Measurements from ENCODE around the gene CTPS2. TPM values are rescaled to one million over a fixed set of nuclear protein-coding genes. Genes with fewer than 3 reads are reported as not detected.

CTPS2 gene
- total RNA-seq, 3 donors from 2014 or later, result 12.3 to 26.3 (median 21.0) TPM

GRCh38 chrX:16699389-16699788, 13.1 kb downstream of the CTPS2 start:
- DNase-seq (ENCODE audit: low spot score in 2 of 2), result no peak
- Histone ChIP-seq H3K4me3 (no peak overlapping the region), H3K9me3 (no peaks in the 10 kb centered on the region), H3K4me1 (no peaks in the 10 kb centered on the region), H3K27me3 (peaks cover 0 to 12% of the 10 kb centered on the region in 2 donors), H3K27ac (no peak overlapping the region), H3K36me3 (no peaks in the 10 kb centered on the region)
- intact Hi-C loops (cut with DNase I; ENCODE audit: low total_unique reads), result no loop called here
- TF ChIP-seq POLR2AphosphoS5 (IDR thresholded peaks at IDR 0.05), result no peak
- TF ChIP-seq, protein P1, sequence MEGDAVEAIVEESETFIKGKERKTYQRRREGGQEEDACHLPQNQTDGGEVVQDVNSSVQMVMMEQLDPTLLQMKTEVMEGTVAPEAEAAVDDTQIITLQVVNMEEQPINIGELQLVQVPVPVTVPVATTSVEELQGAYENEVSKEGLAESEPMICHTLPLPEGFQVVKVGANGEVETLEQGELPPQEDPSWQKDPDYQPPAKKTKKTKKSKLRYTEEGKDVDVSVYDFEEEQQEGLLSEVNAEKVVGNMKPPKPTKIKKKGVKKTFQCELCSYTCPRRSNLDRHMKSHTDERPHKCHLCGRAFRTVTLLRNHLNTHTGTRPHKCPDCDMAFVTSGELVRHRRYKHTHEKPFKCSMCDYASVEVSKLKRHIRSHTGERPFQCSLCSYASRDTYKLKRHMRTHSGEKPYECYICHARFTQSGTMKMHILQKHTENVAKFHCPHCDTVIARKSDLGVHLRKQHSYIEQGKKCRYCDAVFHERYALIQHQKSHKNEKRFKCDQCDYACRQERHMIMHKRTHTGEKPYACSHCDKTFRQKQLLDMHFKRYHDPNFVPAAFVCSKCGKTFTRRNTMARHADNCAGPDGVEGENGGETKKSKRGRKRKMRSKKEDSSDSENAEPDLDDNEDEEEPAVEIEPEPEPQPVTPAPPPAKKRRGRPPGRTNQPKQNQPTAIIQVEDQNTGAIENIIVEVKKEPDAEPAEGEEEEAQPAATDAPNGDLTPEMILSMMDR (IDR thresholded peaks at IDR 0.05), result no peak
- TF ChIP-seq POLR2A (IDR thresholded peaks at IDR 0.05), result no peak

DNA sequence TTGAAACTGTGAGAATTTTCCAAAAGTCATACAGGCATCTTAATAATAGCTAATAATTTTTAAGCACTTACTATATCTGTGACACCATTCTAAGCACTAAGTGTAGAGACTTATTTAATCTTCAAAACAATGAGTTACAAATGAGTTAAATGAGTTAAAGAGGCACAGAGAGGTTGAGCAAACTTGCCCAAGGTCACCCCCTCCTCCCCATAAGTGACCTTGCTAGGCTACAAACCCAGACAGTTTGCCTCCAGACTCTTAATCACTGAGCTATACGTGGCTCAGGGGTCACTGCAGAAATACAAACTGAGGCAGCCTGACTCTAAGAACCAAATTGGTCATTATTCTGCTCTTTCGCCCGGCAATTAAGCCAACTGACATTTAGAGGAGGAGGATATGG, 15.5 kb downstream of the CTPS2 start:
- intact Hi-C loops (cut with DNase I; ENCODE audit: low total_unique reads), result no loop called here
- TF ChIP-seq POLR2AphosphoS5 (IDR thresholded peaks at IDR 0.05) (no peak), POLR2A (IDR thresholded peaks at IDR 0.05) (no peak)
- TF ChIP-seq, protein P1 (IDR thresholded peaks at IDR 0.05), result no peak
- Histone ChIP-seq H3K9me3 (no peaks in the 10 kb centered on the region), H3K36me3 (no peaks in the 10 kb centered on the region), H3K4me1 (no peaks in the 10 kb centered on the region), H3K27me3 (peaks cover 0 to 16% of the 10 kb centered on the region in 2 donors), H3K27ac (no peak overlapping the region), H3K4me3 (no peak overlapping the region)
- no peak for DNase-seq (ENCODE audit: low spot score in 2 of 2)

DNA sequence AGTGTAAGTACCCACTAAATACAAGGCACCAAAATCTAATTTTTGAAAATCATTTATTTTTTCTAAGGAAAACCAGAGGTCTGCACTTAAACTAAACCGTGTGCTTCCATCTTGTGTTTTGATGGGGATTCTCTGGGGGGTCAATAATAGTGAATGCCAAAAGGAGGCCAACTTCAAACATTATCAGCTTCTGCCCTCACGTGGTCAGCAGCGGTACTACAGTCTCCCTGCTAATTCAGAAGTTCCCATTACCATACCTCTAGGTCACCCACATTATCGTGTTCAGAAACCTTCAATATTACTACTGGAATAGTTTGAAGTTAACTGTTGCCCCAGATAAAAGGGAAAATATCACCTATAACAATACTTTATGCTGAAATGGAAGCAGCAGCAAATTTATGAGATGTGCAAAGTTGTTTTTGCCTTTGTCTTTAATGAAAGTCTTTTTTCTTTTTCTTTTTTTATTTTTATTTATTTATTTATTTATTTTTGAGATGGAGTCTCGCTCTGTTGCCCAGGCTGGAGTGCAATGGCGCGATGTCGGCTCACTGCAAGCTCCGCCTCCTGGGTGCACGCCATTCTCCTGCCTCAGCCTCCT, 17.3 kb downstream of the CTPS2 start:
- Histone ChIP-seq H3K27ac (no peak overlapping the region), H3K9me3 (no peaks in the 10 kb centered on the region), H3K36me3 (no peaks in the 10 kb centered on the region), H3K4me1 (no peaks in the 10 kb centered on the region), H3K27me3 (peaks cover 0 to 16% of the 10 kb centered on the region in 2 donors), H3K4me3 (no peak overlapping the region)
- no peak for DNase-seq (ENCODE audit: low spot score in 2 of 2)
- intact Hi-C loops (cut with DNase I; ENCODE audit: low total_unique reads), result no loop called here
- TF ChIP-seq POLR2AphosphoS5 (IDR thresholded peaks at IDR 0.05) (no peak), POLR2A (IDR thresholded peaks at IDR 0.05) (no peak)
- TF ChIP-seq, protein P1 (IDR thresholded peaks at IDR 0.05), result peak; percentile 75 to 88 (median 76)

GRCh38 chrX:16687514-16687913, 25.0 kb downstream of the CTPS2 start:
- intact Hi-C loops (cut with DNase I; ENCODE audit: low total_unique reads), result no loop called here
- no peak overlapping the region for H3K27ac ChIP-seq
- DNase-seq (ENCODE audit: low spot score in 2 of 2), result no peak
- H3K4me3 ChIP-seq, result no peak overlapping the region
- TF ChIP-seq POLR2AphosphoS5 (IDR thresholded peaks at IDR 0.05) (no peak), POLR2A (IDR thresholded peaks at IDR 0.05) (no peak)
- TF ChIP-seq, protein P1 (IDR thresholded peaks at IDR 0.05), result no peak
- H3K4me1 ChIP-seq, result no peaks in the 10 kb centered on the region
- H3K36me3 ChIP-seq, result no peaks in the 10 kb centered on the region
- H3K9me3 ChIP-seq, result no peaks in the 10 kb centered on the region
- H3K27me3 ChIP-seq, result peaks cover 0 to 24% of the 10 kb centered on the region in 2 donors

DNA sequence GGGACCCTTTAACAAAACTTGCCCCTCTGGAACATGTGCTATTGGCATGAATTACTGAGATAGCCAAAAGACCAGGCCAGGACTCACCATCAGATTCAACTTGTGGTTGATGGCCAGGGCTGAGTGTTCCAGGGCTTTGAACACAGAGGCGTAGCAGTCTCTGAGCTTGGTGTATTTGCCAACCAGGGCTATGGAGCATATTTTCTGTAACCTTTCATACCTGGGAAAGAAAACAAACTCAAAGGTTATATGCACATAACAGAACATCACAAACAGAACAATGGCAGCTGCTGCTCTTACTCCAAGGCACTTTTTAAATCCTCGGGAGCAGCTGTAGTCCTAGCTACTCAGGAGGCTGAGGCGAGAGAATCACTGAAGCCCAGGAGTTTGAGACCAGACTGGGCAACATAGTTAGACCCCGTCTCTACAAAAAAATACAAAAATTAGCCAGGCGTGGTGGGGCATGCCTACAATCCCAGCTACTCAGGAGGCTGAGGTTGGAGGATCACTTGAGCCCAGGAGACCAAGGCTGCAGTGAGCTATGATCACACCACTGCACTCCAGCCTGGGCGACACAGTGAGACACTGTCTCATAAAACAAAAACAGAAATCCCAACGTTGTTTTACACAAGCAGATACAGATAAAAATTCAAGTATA, 29.3 kb downstream of the CTPS2 start:
- peaks cover 0 to 25% of the 10 kb centered on the region in 2 donors for H3K27me3 ChIP-seq
- no peak for DNase-seq (ENCODE audit: low spot score in 2 of 2)
- no peak for TF ChIP-seq POLR2A (IDR thresholded peaks at IDR 0.05)
- no peak for TF ChIP-seq POLR2AphosphoS5 (IDR thresholded peaks at IDR 0.05)
- no peaks in the 10 kb centered on the region for H3K9me3 ChIP-seq
- no peaks in the 10 kb centered on the region for H3K36me3 ChIP-seq
- no peaks in the 10 kb centered on the region for H3K4me1 ChIP-seq
- no peak overlapping the region for H3K4me3 ChIP-seq
- intact Hi-C loops (cut with DNase I; ENCODE audit: low total_unique reads), result no loop called here
- no peak overlapping the region for H3K27ac ChIP-seq

Measured in breast epithelium (tissue), 4 donors.